Measurements from ENCODE around the gene LYZL4.

The LYZL4 gene

GRCh38 chr3:42369832-42370231 is 40.6 kb downstream of the LYZL4 start:
- DNase-seq: no peak

- no peak for DNase-seq
These were observed 41.1 kb downstream of the LYZL4 start for GRCh38 chr3:42369304-42369703.

- DNase-seq: no peak
These were observed 41.5 kb downstream of the LYZL4 start for GRCh38 chr3:42368861-42369260.

GRCh38 chr3:42367903-42368302 is 42.5 kb downstream of the LYZL4 start:
- DNase-seq: no peak

- DNase-seq: no peak
These were observed 43.9 kb downstream of the LYZL4 start for GRCh38 chr3:42366550-42366949.

- DNase-seq: no peak
These were observed 53.1 kb downstream of the LYZL4 start for GRCh38 chr3:42357335-42357734.

- DNase-seq: no peak
These were observed 54.8 kb downstream of the LYZL4 start for GRCh38 chr3:42355612-42356011.

GRCh38 chr3:42353631-42354030 is 56.8 kb downstream of the LYZL4 start:
- DNase-seq: no peak

- no peak for DNase-seq
These were observed 59.2 kb downstream of the LYZL4 start for GRCh38 chr3:42351207-42351606.

- no peak for DNase-seq
These were observed 60.4 kb downstream of the LYZL4 start for GRCh38 chr3:42349765-42350594.

- no peak for DNase-seq
These were observed 62.5 kb downstream of the LYZL4 start for GRCh38 chr3:42347928-42348327.
